Endodermal cell (in vitro differentiated cells): ENCODE measurements around the gene CD46. TPM values are rescaled to one million over a fixed set of nuclear protein-coding genes. Genes with fewer than 3 reads are reported as not detected.

Source experiments
- DNase-seq: peaks from one replicate; pipeline ENCODE4 v3.0.0-alpha.2; 2017
- H3K27ac ChIP-seq: 2 replicates; pipeline ENCODE4 v1.5.1; 2013; ENCODE audit warnings: mild to moderate bottlenecking, low read depth, low read length, moderate library complexity
- H3K27me3 ChIP-seq: 2 replicates; pipeline ENCODE4 v1.6.1; 2013; ENCODE audit warnings: mild to moderate bottlenecking, low read length, moderate library complexity; ENCODE audit not compliant: insufficient read depth, control insufficient read depth, poor library complexity, severe bottlenecking
- H3K36me3 ChIP-seq: 2 replicates; pipeline ENCODE4 v1.7.0; 2013; ENCODE audit warnings: mild to moderate bottlenecking, low read length, moderate library complexity; ENCODE audit not compliant: control insufficient read depth, insufficient read depth
- H3K4me1 ChIP-seq: one replicate; pipeline ENCODE4 v1.7.0; 2013; ENCODE audit warnings: low read length; ENCODE audit not compliant: control insufficient read depth, insufficient read depth
- H3K4me3 ChIP-seq: 2 replicates; pipeline ENCODE4 v1.5.1; 2013; ENCODE audit warnings: mild to moderate bottlenecking, low read length, moderate library complexity
- H3K9ac ChIP-seq: 2 replicates; pipeline ENCODE4 v1.6.1; 2013; ENCODE audit warnings: mild to moderate bottlenecking, low read length, moderate library complexity; ENCODE audit not compliant: poor library complexity, severe bottlenecking; ENCODE audit errors: extremely low read depth
- H3K9me3 ChIP-seq: 2 replicates; pipeline ENCODE4 v1.6.1; 2013; ENCODE audit warnings: mild to moderate bottlenecking, low read length, moderate library complexity; ENCODE audit not compliant: control insufficient read depth
- H3K27ac Mint-ChIP-seq: 2 replicates; pipeline ENCODE4 v1.8.0; 2020; ENCODE audit warnings: mixed read lengths
- H3K27me3 Mint-ChIP-seq: 2 replicates; pipeline ENCODE4 v1.8.0; 2021; ENCODE audit warnings: mild to moderate bottlenecking, mixed read lengths; ENCODE audit not compliant: insufficient read depth
- H3K36me3 Mint-ChIP-seq: 2 replicates; pipeline ENCODE4 v1.8.0; 2020; ENCODE audit warnings: low read depth, mixed read lengths
- H3K4me1 Mint-ChIP-seq: 2 replicates; pipeline ENCODE4 v1.8.0; 2020; ENCODE audit warnings: mixed read lengths
- H3K4me3 Mint-ChIP-seq: 2 replicates; pipeline ENCODE4 v1.8.0; 2020; ENCODE audit warnings: mild to moderate bottlenecking, moderate library complexity, mixed read lengths
- H3K9me3 Mint-ChIP-seq: 2 replicates; pipeline ENCODE4 v1.8.0; 2020; ENCODE audit warnings: mild to moderate bottlenecking, mixed read lengths
- WGBS, 2 experiments: methylation state at CpG; one replicate each; pipeline versions ENCODE4 v1.1.5 to v1.1.7; 2013; ENCODE audit warnings: missing lambda C conversion rate in 2 of 2, mixed read lengths in 1 of 2; ENCODE audit not compliant: insufficient coverage in 1 of 2, insufficient read length in 1 of 2; 5-methylcytosine and 5-hydroxymethylcytosine counted together
- total RNA-seq, 2 donors: library from RNA; stranded (reverse); fragmentation: NEBNext Ultra II Directional in 1 of 2; extraction: Animal tissue kit (Norgen Biotek cat#: 25700) in 1 of 2; gene quantifications; 2 replicates in 1 of 2; 3 replicates in 1 of 2; pipeline ENCODE4 v1.2.1, GENCODE V29; 2021
- TF ChIP-seq, protein P1 (sequence below): fragments of 200-600 bp; sonication (generic); conservative IDR thresholded peaks from 2 replicates; pipeline ENCODE4 v1.5.0; 2021; ENCODE audit warnings: antibody characterized with exemption, mild to moderate bottlenecking

Gene CD46
- total RNA-seq, 2 donors from 2014 or later: 132 to 135 TPM

DNA sequence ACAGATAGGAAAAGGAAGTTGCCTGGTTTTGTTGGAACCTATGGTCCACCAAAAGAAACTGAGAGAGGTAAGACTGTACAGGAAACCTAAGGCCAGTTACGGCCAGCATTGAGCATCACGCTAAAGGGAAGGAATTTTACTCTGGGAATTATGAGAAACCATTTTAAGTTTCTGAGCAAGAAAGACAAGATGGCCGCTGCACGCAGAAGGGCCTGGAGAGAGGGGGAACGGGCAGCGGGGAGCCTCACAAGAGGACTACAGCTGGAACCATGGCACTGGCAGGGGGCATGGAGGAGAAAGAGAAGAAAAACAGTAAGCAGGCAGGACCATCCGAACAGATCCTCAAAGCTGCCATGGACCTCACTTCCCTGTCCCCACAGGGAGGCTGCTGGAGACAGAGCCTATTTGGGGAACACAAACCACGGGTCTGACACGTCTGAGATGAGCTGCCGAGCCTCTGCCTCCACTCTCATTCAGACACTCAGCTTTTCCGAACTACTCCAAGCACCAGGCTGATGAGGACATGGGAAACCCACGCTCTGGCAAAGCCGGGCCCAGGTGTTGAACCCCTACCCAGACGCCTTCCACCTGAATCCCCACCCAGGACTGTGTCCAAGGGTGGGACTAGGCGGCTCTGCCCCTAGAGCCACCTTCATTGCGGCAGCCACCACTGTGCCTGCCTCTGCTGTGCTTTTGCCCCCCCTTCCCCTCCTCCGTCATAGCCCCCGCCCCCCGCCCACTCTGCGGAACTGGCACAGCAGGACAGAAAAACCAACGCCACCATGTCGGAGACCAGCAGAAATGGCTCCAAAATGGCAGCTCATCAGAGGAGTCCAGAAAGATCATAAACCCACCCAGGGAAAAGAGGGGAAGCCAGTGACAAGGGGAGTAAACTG lies 69.0 kb downstream of the CD46 start:
- H3K36me3 ChIP-seq: no peaks in the 10 kb centered on the region
- Mint-ChIP-seq H3K27me3 (no peaks in the 10 kb centered on the region), H3K9me3 (no peaks in the 10 kb centered on the region), H3K36me3 (no peaks in the 10 kb centered on the region), H3K4me1 (peaks cover 3% of the 10 kb centered on the region), H3K27ac (no peak overlapping the region), H3K4me3 (no peak overlapping the region)
- H3K4me1 ChIP-seq: no peaks in the 10 kb centered on the region
- H3K9me3 ChIP-seq: no peaks in the 10 kb centered on the region
- H3K27ac ChIP-seq: no peak overlapping the region
- H3K9ac ChIP-seq: no peak overlapping the region
- TF ChIP-seq, protein P1, sequence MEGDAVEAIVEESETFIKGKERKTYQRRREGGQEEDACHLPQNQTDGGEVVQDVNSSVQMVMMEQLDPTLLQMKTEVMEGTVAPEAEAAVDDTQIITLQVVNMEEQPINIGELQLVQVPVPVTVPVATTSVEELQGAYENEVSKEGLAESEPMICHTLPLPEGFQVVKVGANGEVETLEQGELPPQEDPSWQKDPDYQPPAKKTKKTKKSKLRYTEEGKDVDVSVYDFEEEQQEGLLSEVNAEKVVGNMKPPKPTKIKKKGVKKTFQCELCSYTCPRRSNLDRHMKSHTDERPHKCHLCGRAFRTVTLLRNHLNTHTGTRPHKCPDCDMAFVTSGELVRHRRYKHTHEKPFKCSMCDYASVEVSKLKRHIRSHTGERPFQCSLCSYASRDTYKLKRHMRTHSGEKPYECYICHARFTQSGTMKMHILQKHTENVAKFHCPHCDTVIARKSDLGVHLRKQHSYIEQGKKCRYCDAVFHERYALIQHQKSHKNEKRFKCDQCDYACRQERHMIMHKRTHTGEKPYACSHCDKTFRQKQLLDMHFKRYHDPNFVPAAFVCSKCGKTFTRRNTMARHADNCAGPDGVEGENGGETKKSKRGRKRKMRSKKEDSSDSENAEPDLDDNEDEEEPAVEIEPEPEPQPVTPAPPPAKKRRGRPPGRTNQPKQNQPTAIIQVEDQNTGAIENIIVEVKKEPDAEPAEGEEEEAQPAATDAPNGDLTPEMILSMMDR: no peak
- H3K4me3 ChIP-seq: no peak overlapping the region
- no peak for DNase-seq
- WGBS, 2 experiments: 89 to 92% methylated on average over 12 to 22 of the region's 22 CpGs
- no peaks in the 10 kb centered on the region for H3K27me3 ChIP-seq

DNA sequence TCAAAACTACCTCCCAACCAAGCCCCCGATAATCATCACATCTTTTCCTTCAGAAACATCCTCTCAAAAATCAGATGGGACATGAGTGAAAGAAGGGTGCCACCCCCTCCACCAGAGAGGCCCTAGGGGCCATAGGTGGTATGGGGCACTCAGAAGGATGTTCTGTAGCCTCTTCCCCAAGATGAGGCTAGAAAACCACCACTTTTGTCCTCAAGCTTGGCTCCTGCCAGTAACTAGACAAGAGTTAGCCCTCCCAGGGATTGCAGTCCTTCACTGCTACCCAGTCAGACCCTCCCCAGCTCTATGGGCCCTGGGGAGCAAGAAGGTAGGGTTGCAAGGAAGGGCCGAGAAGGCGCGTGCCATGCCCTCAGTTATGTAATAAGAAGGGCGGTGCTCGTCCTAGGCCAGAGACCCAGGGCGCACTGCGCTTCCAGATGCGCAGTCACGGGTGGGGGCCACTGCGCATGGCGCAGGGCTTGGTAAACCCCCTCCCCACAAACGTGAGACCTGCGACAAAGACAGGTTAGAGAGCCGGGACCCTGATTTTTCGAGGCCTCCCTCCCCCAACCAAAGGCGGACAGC lies 69.7 kb downstream of the CD46 start:
- no peak for DNase-seq
- 93 to 100% methylated on average over 6 to 17 of the region's 17 CpGs for WGBS, 2 experiments
- Mint-ChIP-seq H3K27ac (no peak overlapping the region), H3K4me3 (no peak overlapping the region), H3K27me3 (no peaks in the 10 kb centered on the region), H3K9me3 (no peaks in the 10 kb centered on the region), H3K36me3 (no peaks in the 10 kb centered on the region), H3K4me1 (peaks cover 8% of the 10 kb centered on the region)
- H3K27me3 ChIP-seq: no peaks in the 10 kb centered on the region
- H3K9ac ChIP-seq: no peak overlapping the region
- no peaks in the 10 kb centered on the region for H3K36me3 ChIP-seq
- no peaks in the 10 kb centered on the region for H3K9me3 ChIP-seq
- no peak overlapping the region for H3K4me3 ChIP-seq
- no peak overlapping the region for H3K27ac ChIP-seq
- no peaks in the 10 kb centered on the region for H3K4me1 ChIP-seq
- TF ChIP-seq, protein P1: no peak

DNA sequence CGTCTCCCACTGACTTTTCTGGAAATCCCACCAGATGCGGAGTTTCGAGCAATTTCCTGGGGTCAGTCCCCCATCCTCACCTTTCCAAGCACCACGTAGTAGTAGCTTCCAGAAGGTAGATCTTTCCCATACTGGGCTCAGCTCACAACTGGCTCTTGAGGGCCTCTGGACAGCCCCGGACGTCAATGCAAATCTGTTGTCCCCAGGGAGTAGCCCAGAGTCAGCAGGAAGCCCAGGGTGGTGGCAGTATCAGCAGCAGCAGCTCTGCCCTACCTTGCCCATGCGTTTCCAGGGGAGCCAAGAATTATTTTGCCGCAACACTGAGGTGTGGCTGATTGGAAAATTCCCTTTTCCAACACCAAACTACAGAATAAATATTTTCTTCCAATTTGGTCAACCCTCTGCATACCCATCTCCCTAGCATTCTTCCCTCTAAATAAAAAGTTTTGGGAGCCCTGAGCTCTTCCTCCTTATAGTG lies 70.3 kb downstream of the CD46 start:
- TF ChIP-seq, protein P1: no peak
- DNase-seq: no peak
- no peak overlapping the region for H3K27ac ChIP-seq
- Mint-ChIP-seq H3K27ac (no peak overlapping the region), H3K9me3 (no peaks in the 10 kb centered on the region), H3K4me3 (no peak overlapping the region), H3K36me3 (no peaks in the 10 kb centered on the region), H3K4me1 (peaks cover 15% of the 10 kb centered on the region), H3K27me3 (no peaks in the 10 kb centered on the region)
- H3K36me3 ChIP-seq: no peaks in the 10 kb centered on the region
- 86 to 96% methylated on average over 4 to 8 of the region's 8 CpGs for WGBS, 2 experiments
- H3K9me3 ChIP-seq: no peaks in the 10 kb centered on the region
- H3K9ac ChIP-seq: no peak overlapping the region
- H3K4me1 ChIP-seq: no peaks in the 10 kb centered on the region
- H3K27me3 ChIP-seq: no peaks in the 10 kb centered on the region
- H3K4me3 ChIP-seq: no peak overlapping the region
